Measurements from ENCODE around the gene FLOT2. TPM values are rescaled to one million over a fixed set of nuclear protein-coding genes. Genes with fewer than 3 reads are reported as not detected.
A peak's percentile ranks its signal among the peaks of the same experiment; 100 is the strongest.
"Not testable (repeated sequence)": the region's sequence is repeated elsewhere in the genome, so short reads cannot be mapped to it uniquely, and the experiment has no call there.

FLOT2 gene
- total RNA-seq, 4 donors from 2014 or later, result 15.3 to 37.9 (median 28.4) TPM

DNA sequence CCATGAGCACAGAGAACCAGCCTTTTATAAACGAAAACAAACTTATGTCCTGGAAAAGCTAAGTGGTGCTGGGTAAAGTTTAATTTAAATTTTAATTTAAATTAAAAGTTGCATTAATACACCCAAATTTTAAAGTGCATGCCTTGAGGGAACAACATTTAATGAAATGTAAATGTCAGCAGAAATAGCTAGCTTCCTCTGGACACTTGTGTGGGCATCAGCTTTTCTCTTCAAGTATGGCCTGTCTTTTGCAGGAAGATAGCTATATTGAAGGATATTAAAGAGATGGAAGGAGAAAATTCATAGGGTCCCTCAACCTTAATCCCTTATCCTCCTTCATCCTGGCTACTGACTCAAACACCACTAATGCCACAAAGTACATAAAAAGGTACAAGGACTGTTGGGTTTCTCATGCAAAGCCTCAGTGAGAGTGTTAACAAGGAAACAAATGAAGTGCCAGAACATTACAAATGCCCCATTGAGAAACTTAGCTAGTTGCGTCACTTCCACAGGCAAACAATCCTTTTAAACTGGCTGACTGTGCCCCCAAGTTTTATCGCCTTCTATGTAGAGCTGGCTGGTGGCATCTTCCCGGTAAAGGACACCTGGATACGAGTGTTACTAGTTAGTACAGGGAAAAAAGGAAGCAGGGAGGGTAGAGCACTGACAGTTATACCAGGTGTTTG is 39.7 kb upstream of the FLOT2 start:
- H3K9me3 ChIP-seq, result no peaks in the 10 kb centered on the region
- H3K4me3 ChIP-seq, result no peak overlapping the region
- no peaks in the 10 kb centered on the region for H3K36me3 ChIP-seq
- ATAC-seq (peak; percentile 53 to 65), DNase-seq (no peak)
- TF ChIP-seq POLR2A (IDR thresholded peaks at IDR 0.05) (no peak), CTCF (IDR thresholded peaks at IDR 0.05 in 4 of 5, conservative IDR thresholded peaks at IDR 0.05 in 1 of 5) (no peak)
- in situ Hi-C loops (cut with MboI; ENCODE audit: low sequenced_read_pairs in 4 of 4), result no loop called here
- no peaks in the 10 kb centered on the region for H3K27me3 ChIP-seq
- H3K4me1 ChIP-seq, result peaks cover 69 to 71% of the 10 kb centered on the region in 2 donors
- intact Hi-C loops (cut with DNase I; ENCODE audit: low total_unique reads), result no loop called here
- peak overlapping the region; percentile 80 to 97 (median 96) for H3K27ac ChIP-seq

DNA sequence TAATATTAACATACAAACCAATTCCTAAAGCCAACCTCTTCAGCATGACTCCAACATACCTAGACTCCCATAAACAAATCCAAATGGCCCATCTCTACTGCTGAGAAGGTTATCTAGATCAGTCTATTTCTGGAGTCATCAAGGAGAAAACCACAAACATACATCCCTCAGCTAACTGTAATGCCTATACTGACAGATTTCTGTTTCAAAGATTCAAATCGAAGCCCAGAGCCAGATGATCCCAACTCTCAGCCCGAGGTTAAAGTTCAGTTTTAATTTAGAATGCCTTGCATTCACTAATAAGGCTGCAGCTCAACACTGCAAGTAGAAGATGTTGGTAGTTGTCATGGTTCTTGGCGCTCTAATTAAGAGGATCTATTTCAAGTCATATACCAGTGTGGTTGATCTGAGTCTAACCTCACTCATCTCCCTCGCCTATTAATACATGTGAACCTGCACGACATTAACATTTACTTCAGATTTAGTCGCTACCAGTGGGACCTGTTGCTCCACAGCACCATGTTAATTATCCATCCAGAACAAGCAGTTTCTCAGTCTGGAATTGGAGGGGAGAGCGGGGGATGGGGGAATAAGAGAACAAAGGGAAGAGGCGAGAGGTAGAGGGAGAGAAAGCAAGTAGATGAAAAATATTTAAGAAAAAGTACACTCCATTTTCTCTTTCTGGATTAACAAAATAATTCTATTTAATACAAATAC is 38.4 kb upstream of the FLOT2 start:
- H3K9me3 ChIP-seq, result no peaks in the 10 kb centered on the region
- no peaks in the 10 kb centered on the region for H3K36me3 ChIP-seq
- H3K4me3 ChIP-seq, result no peak overlapping the region
- DNase-seq, result no peak
- TF ChIP-seq POLR2A (IDR thresholded peaks at IDR 0.05) (no peak), CTCF (IDR thresholded peaks at IDR 0.05 in 4 of 5, conservative IDR thresholded peaks at IDR 0.05 in 1 of 5) (no peak)
- H3K4me1 ChIP-seq, result peaks cover 65 to 67% of the 10 kb centered on the region in 2 donors
- ATAC-seq, result no peak
- in situ Hi-C loops (cut with MboI; ENCODE audit: low sequenced_read_pairs in 4 of 4) (no loop called here), intact Hi-C loops (cut with DNase I; ENCODE audit: low total_unique reads) (no loop called here)
- H3K27me3 ChIP-seq, result no peaks in the 10 kb centered on the region
- peak overlapping the region; percentile 80 to 97 (median 96) for H3K27ac ChIP-seq

GRCh38 chr17:28934508-28934907 is 37.0 kb upstream of the FLOT2 start:
- intact Hi-C loops (cut with DNase I; ENCODE audit: low total_unique reads); in situ Hi-C loops (cut with MboI; ENCODE audit: low sequenced_read_pairs in 4 of 4); ATAC-seq; H3K36me3 ChIP-seq; H3K27me3 ChIP-seq; DNase-seq; H3K27ac ChIP-seq; H3K9me3 ChIP-seq; H3K4me3 ChIP-seq: not testable (repeated sequence)
- H3K4me1 ChIP-seq, result peaks cover 53 to 61% of the 10 kb centered on the region in 2 donors

- intact Hi-C loops (cut with DNase I; ENCODE audit: low total_unique reads) (no loop called here), in situ Hi-C loops (cut with MboI; ENCODE audit: low sequenced_read_pairs in 4 of 4) (no loop called here)
- DNase-seq (no peak), ATAC-seq (no peak)
- Histone ChIP-seq H3K27ac (no peak overlapping the region), H3K4me1 (peaks cover 27% of the 10 kb centered on the region in 2 donors), H3K9me3 (no peaks in the 10 kb centered on the region), H3K27me3 (no peaks in the 10 kb centered on the region), H3K4me3 (no peak overlapping the region), H3K36me3 (no peaks in the 10 kb centered on the region)
- TF ChIP-seq CTCF (IDR thresholded peaks at IDR 0.05 in 4 of 5, conservative IDR thresholded peaks at IDR 0.05 in 1 of 5), result no peak
- TF ChIP-seq POLR2A (IDR thresholded peaks at IDR 0.05), result no peak
Observed at GRCh38 chr17:28929787-28930186, 32.3 kb upstream of the FLOT2 start.

- no peaks in the 10 kb centered on the region for H3K9me3 ChIP-seq
- H3K27me3 ChIP-seq, result no peaks in the 10 kb centered on the region
- no peak overlapping the region for H3K4me3 ChIP-seq
- no peak overlapping the region for H3K27ac ChIP-seq
- peaks cover 0 to 14% of the 10 kb centered on the region in 2 donors for H3K36me3 ChIP-seq
- no peak for TF ChIP-seq POLR2A (IDR thresholded peaks at IDR 0.05)
- no peak for TF ChIP-seq CTCF (IDR thresholded peaks at IDR 0.05 in 4 of 5, conservative IDR thresholded peaks at IDR 0.05 in 1 of 5)
- peaks cover 27% of the 10 kb centered on the region in 2 donors for H3K4me1 ChIP-seq
- in situ Hi-C loops (cut with MboI; ENCODE audit: low sequenced_read_pairs in 4 of 4) (no loop called here), intact Hi-C loops (cut with DNase I; ENCODE audit: low total_unique reads) (no loop called here)
- no peak for ATAC-seq
- DNase-seq, result no peak
Observed at GRCh38 chr17:28928061-28928460, 30.5 kb upstream of the FLOT2 start.

All from gastrocnemius medialis (tissue), 4 donors.